Gastrocnemius medialis (tissue), 4 donors: ENCODE data around the gene PGAP6. TPM values are rescaled to one million over a fixed set of nuclear protein-coding genes. Genes with fewer than 3 reads are reported as not detected.
A peak's percentile ranks its signal among the peaks of the same experiment; 100 is the strongest.

Experiments used
- ATAC-seq, 2 donors: fragments of 150-250 bp; one replicate each; pipeline ENCODE4 v1.9.1; 2016
- DNase-seq, 2 donors: peaks; one replicate each; pipeline ENCODE4 v3.0.0-alpha.2; 2019
- H3K27ac ChIP-seq, 4 donors: fragments of 200-600 bp; sonication (generic); 1 replicate in 1 of 4; 2 replicates in 3 of 4; pipeline ENCODE4 v1.5.1; 2016 to 2018; ENCODE audit warnings: mild to moderate bottlenecking in 2 of 4, moderate library complexity in 1 of 4
- H3K27me3 ChIP-seq, 3 donors: fragments of 200-600 bp; sonication (generic) in 2 of 3; 1 replicate in 1 of 3; 2 replicates in 2 of 3; pipeline versions ENCODE4 v1.5.1 to v1.6.0; 2016 to 2019; ENCODE audit warnings: mild to moderate bottlenecking in 1 of 3, moderate library complexity in 1 of 3
- H3K36me3 ChIP-seq, 2 donors: fragments of 200-600 bp; sonication (generic) in 1 of 2; one replicate each; pipeline ENCODE4 v1.5.1; 2017 to 2018
- H3K4me1 ChIP-seq, 2 donors: fragments of 200-600 bp; sonication (generic) in 1 of 2; one replicate each; pipeline ENCODE4 v1.5.1; 2016 to 2017; ENCODE audit warnings: mild to moderate bottlenecking in 2 of 2
- H3K4me3 ChIP-seq, 4 donors: fragments of 200-600 bp; sonication (generic) in 3 of 4; 1 replicate in 1 of 4; 2 replicates in 3 of 4; pipeline ENCODE4 v1.5.1; 2016 to 2019; ENCODE audit warnings: mild to moderate bottlenecking in 2 of 4
- H3K9me3 ChIP-seq, 3 donors: fragments of 200-600 bp; sonication (generic) in 2 of 3; 1 replicate in 1 of 3; 2 replicates in 2 of 3; pipeline ENCODE4 v1.5.1; 2016 to 2019
- CTCF ChIP-seq, 5 experiments: fragments of 450-650 bp in 3 of 5; fragments of 200-600 bp in 2 of 5; sonication (generic) in 2 of 5; IDR thresholded peaks in 4 of 5; conservative IDR thresholded peaks in 1 of 5; 1 replicate in 4 of 5; 2 replicates in 1 of 5; pipeline ENCODE4 v1.5.1; 2016 to 2019; ENCODE audit warnings: antibody characterized with exemption in 5 of 5, mild to moderate bottlenecking in 3 of 5, moderate library complexity in 3 of 5
- POLR2A ChIP-seq, 2 donors: fragments of 450-650 bp; IDR thresholded peaks; one replicate each; pipeline ENCODE4 v1.6.1; 2017; ENCODE audit warnings: antibody characterized with exemption in 2 of 2, mild to moderate bottlenecking in 2 of 2, moderate library complexity in 2 of 2
- in situ Hi-C, 4 donors: fragments of 200-750 bp; cut with MboI; loops; one replicate each; pipeline versions ENCODE4 v1.15.0 to v1.8.0; 2017; ENCODE audit warnings: low sequenced_read_pairs in 4 of 4
- intact Hi-C: fragments of 100-400 bp; cut with DNase I; formaldehyde crosslinking; loops from one replicate; pipeline ENCODE4 v1.15.1; 2023; ENCODE audit warnings: low total_unique reads
- total RNA-seq, 4 donors: library from RNA; depleted of rRNA; stranded (reverse); fragments of >200 nt; gene quantifications; one replicate each; pipeline versions ENCODE4 v1.1.0 to v1.2.3, GENCODE V29; 2016

PGAP6 gene
- total RNA-seq, 4 donors from 2014 or later = 31.5 to 63.3 (median 50.8) TPM

GRCh38 chr16:354291-354881 lies 27.4 kb downstream of the PGAP6 start:
- no peaks in the 10 kb centered on the region for H3K9me3 ChIP-seq
- intact Hi-C loops (loop anchor here (5.0 kb wide), 1 partner anchor 247 kb away; no protein-coding TSS in a partner anchor), in situ Hi-C loops (no loop called here)
- TF ChIP-seq CTCF (IDR thresholded peaks at IDR 0.05 in 4 of 5, conservative IDR thresholded peaks at IDR 0.05 in 1 of 5) = no peak
- no peak for TF ChIP-seq POLR2A (IDR thresholded peaks at IDR 0.05)
- no peak overlapping the region for H3K4me3 ChIP-seq
- DNase-seq = no peak
- H3K36me3 ChIP-seq = no peaks in the 10 kb centered on the region
- no peak overlapping the region for H3K27ac ChIP-seq
- ATAC-seq = no peak
- H3K4me1 ChIP-seq = peaks cover 7 to 15% of the 10 kb centered on the region in 2 donors
- no peaks in the 10 kb centered on the region for H3K27me3 ChIP-seq

- peak; percentile 3 to 4 for ATAC-seq
Measured at GRCh38 chr16:353404-354290, 28.1 kb downstream of the PGAP6 start.

GRCh38 chr16:352547-353403 lies 29.0 kb downstream of the PGAP6 start, which contains the start of gene AXIN1:
TSS of gene AXIN1 (minus strand) at chr16:352723. CDS start at chr16:347025, 5,698 bp downstream.
- intact Hi-C loops = loop anchor here (1.0 to 5.0 kb wide), 4 partner anchors 18 to 245 kb away; partner anchors contain the start of genes DECR2, FAM234A and MRPL28
- Histone ChIP-seq H3K36me3 (no peaks in the 10 kb centered on the region), H3K9me3 (no peaks in the 10 kb centered on the region), H3K4me1 (peaks cover 7 to 15% of the 10 kb centered on the region in 2 donors), H3K4me3 (peak within 1 kb of the TSS; percentile 54 to 75 (median 66)), H3K27ac (peak within 1 kb of the TSS; percentile 58 to 79 (median 74)), H3K27me3 (no peaks in the 10 kb centered on the region)
- DNase-seq = peak; percentile 99 to 100
- peak; percentile 84 to 86 for ATAC-seq
- peak in 4 of 5 experiments; percentile 49 to 83 (median 64) for TF ChIP-seq CTCF (IDR thresholded peaks at IDR 0.05 in 4 of 5, conservative IDR thresholded peaks at IDR 0.05 in 1 of 5)
- peak; percentile 41 to 43 for TF ChIP-seq POLR2A (IDR thresholded peaks at IDR 0.05)
- in situ Hi-C loops = no loop called here

More at GRCh38 chr16:353404-354290, 28.1 kb downstream of the PGAP6 start:
- Histone ChIP-seq H3K4me3 (peak overlapping the region; percentile 47 to 57 (median 52)), H3K9me3 (no peaks in the 10 kb centered on the region), H3K27me3 (no peaks in the 10 kb centered on the region), H3K36me3 (no peaks in the 10 kb centered on the region), H3K4me1 (peaks cover 7 to 15% of the 10 kb centered on the region in 2 donors), H3K27ac (peak overlapping the region; percentile 58 to 79 (median 74))
- no peak for DNase-seq
- intact Hi-C loops = loop anchor here (2.0 to 5.0 kb wide), 2 partner anchors 119 to 246 kb away; partner anchors contain the start of gene FAM234A
- TF ChIP-seq CTCF (IDR thresholded peaks at IDR 0.05 in 4 of 5, conservative IDR thresholded peaks at IDR 0.05 in 1 of 5) (no peak), POLR2A (IDR thresholded peaks at IDR 0.05) (no peak)
- in situ Hi-C loops = no loop called here
